ENCODE measurements around the gene EMILIN3.

DNA sequence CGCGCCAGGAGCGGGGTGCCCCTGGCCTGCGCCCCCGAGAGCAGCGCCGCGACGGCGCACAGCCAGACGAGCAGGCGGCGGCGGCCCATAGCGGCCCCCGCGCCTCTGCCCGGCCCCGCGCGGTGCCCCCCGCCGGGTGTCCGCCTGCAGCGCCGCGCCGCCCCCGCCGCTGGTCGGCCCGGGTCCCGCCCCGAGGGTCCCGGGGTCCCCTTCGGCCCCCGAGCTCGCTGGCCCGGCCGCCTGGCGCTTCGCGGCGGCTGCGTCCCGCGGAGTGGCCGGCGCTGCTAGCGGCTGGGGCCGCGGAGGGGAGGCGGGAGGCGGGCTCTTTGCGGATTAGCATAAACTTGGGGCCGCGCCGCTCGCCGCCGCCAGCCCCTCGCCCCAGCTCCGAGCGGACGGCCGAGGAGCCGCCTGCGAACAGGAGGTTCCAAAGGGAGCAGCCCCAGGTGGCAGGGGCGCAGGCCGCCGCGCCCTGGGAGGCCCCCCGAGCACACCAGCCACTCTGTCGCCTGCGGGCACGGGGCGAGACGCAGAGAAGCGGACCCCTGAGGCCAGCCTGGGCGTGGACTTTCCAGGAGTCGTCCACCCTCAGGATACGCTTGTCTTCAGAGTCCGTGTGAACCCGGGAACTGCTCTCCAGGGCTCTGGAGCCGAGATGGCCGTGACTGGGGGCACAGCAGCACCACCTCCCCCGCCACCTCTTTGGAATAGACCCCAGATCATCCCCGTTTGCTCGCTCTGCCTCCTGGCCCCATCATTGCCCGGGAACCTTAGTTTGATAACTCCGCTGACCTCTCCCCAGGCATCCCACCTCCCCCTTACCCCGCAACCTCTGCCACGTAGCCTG is at the start of gene EMILIN3:
- no peak for TF ChIP-seq EZH2phosphoT487 (IDR thresholded peaks at IDR 0.05; ENCODE audit: insufficient read depth, low read depth)
- no peak for TF ChIP-seq EZH2 (IDR thresholded peaks at IDR 0.05; ENCODE audit: insufficient read depth, poor library complexity, severe bottlenecking)
